Neural progenitor cell (in vitro differentiated cells): Measurements from ENCODE around the gene WDR35. TPM values are rescaled to one million over a fixed set of nuclear protein-coding genes. Genes with fewer than 3 reads are reported as not detected.

Experiments used
- DNase-seq: peaks from one replicate; pipeline ENCODE4 v3.0.0-alpha.2; 2016; ENCODE audit warnings: low spot score
- H2AFZ ChIP-seq: fragments of 200-600 bp; sonication (generic); replicated peaks from 2 replicates; pipeline ENCODE4 v1.6.1; 2016; ENCODE audit warnings: antibody characterized with exemption
- H3F3A ChIP-seq: fragments of 200-600 bp; sonication (generic); 2 replicates; pipeline ENCODE4 v1.6.1; 2016; ENCODE audit warnings: antibody characterized with exemption, low read depth
- H3K27ac ChIP-seq: fragments of 200-600 bp; sonication (generic); 2 replicates; pipeline ENCODE4 v1.5.1; 2016; ENCODE audit warnings: mild to moderate bottlenecking
- H3K27me3 ChIP-seq: fragments of 200-600 bp; sonication (generic); 2 replicates; pipeline ENCODE4 v1.6.1; 2016; ENCODE audit warnings: mild to moderate bottlenecking, moderate library complexity
- H3K36me3 ChIP-seq: fragments of 200-600 bp; sonication (generic); 2 replicates; pipeline ENCODE4 v1.5.1; 2016
- H3K4me1 ChIP-seq: fragments of 200-600 bp; sonication (generic); 2 replicates; pipeline ENCODE4 v1.6.1; 2016; ENCODE audit warnings: mixed run types
- H3K4me2 ChIP-seq: fragments of 200-600 bp; sonication (generic); 2 replicates; pipeline ENCODE4 v1.6.1; 2016
- H3K4me3 ChIP-seq: fragments of 200-600 bp; sonication (generic); 2 replicates; pipeline ENCODE4 v1.5.1; 2016
- H3K79me2 ChIP-seq: fragments of 200-600 bp; sonication (generic); 2 replicates; pipeline ENCODE4 v1.6.1; 2016; ENCODE audit warnings: low read depth
- H3K9ac ChIP-seq: fragments of 200-600 bp; sonication (generic); 2 replicates; pipeline ENCODE4 v1.6.1; 2016
- H3K9me3 ChIP-seq: fragments of 200-600 bp; sonication (generic); 2 replicates; pipeline ENCODE4 v1.5.1; 2016; ENCODE audit warnings: low read depth
- H4K20me1 ChIP-seq: fragments of 200-600 bp; sonication (generic); 2 replicates; pipeline ENCODE4 v1.6.1; 2016; ENCODE audit warnings: low read depth
- H3K27ac Mint-ChIP-seq: 3 replicates; pipeline ENCODE4 v1.8.0; 2021; ENCODE audit warnings: mixed read lengths
- H3K27me3 Mint-ChIP-seq: 2 replicates; pipeline ENCODE4 v1.8.0; 2022; ENCODE audit warnings: low read depth, mild to moderate bottlenecking, inconsistent platforms, moderate library complexity, mixed read lengths; ENCODE audit not compliant: insufficient read depth
- H3K36me3 Mint-ChIP-seq: 3 replicates; pipeline ENCODE4 v1.8.0; 2021; ENCODE audit warnings: mixed read lengths
- H3K4me1 Mint-ChIP-seq: 3 replicates; pipeline ENCODE4 v1.8.0; 2021; ENCODE audit warnings: mixed read lengths
- H3K4me3 Mint-ChIP-seq: 3 replicates; pipeline ENCODE4 v1.8.0; 2021; ENCODE audit warnings: mild to moderate bottlenecking, moderate library complexity, mixed read lengths
- H3K9me3 Mint-ChIP-seq: 3 replicates; pipeline ENCODE4 v1.8.0; 2020; ENCODE audit warnings: mixed read lengths
- EZH2 ChIP-seq: fragments of 200-600 bp; sonication (generic); IDR thresholded peaks from 2 replicates; pipeline ENCODE4 v1.6.1; 2017; ENCODE audit warnings: antibody characterized with exemption, mild to moderate bottlenecking, moderate library complexity
- EZH2phosphoT487 ChIP-seq: fragments of 200-600 bp; sonication (generic); IDR thresholded peaks from 2 replicates; pipeline ENCODE4 v1.6.1; 2017; ENCODE audit warnings: antibody characterized with exemption
- total RNA-seq: library from RNA; depleted of rRNA; stranded (reverse); fragments of >200 nt; gene quantifications from 2 replicates; pipeline ENCODE4 v1.2.3, GENCODE V29; 2015; ENCODE audit warnings: low replicate concordance
- TF ChIP-seq, protein P1 (sequence below): fragments of 200-600 bp; sonication (generic); IDR thresholded peaks from 2 replicates; pipeline ENCODE4 v1.5.1; 2017; ENCODE audit warnings: antibody characterized with exemption, mild to moderate bottlenecking

WDR35 gene
- total RNA-seq, 1 donor from 2014 or later: 31.6 TPM

DNA sequence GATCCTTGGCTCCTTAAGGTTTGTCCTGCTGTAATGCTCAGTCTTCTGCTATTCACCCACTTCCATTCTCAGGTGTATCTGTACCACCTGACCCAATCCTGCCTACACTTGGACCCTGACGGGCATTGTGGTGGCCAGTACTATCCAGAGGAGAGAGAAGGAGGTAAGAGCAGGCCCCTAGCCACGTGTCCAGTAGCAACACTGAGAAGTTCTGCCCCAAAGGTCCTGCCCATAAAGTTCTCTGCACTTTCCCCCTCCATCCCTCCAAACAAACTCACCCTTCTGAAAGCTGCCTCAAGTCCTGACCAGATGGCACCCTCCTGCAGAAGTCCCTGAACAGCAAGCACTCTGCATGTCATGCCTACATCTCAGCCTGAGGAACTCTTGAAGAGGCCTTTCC is 106.4 kb downstream of the WDR35 start:
- Histone ChIP-seq H3K4me2 (no peak overlapping the region), H3K27ac (no peak overlapping the region), H3K4me3 (no peak overlapping the region), H3K9me3 (no peaks in the 10 kb centered on the region), H4K20me1 (no peaks in the 10 kb centered on the region), H3K9ac (no peak overlapping the region), H3K36me3 (no peaks in the 10 kb centered on the region), H3F3A (no peaks in the 10 kb centered on the region), H2AFZ (no peak overlapping the region), H3K27me3 (no peaks in the 10 kb centered on the region), H3K79me2 (no peaks in the 10 kb centered on the region), H3K4me1 (no peaks in the 10 kb centered on the region)
- no peaks in the 10 kb centered on the region for H3K9me3 Mint-ChIP-seq
- peaks cover 11% of the 10 kb centered on the region for H3K27me3 Mint-ChIP-seq
- TF ChIP-seq EZH2phosphoT487 (no peak), EZH2 (no peak)
- TF ChIP-seq, protein P1, sequence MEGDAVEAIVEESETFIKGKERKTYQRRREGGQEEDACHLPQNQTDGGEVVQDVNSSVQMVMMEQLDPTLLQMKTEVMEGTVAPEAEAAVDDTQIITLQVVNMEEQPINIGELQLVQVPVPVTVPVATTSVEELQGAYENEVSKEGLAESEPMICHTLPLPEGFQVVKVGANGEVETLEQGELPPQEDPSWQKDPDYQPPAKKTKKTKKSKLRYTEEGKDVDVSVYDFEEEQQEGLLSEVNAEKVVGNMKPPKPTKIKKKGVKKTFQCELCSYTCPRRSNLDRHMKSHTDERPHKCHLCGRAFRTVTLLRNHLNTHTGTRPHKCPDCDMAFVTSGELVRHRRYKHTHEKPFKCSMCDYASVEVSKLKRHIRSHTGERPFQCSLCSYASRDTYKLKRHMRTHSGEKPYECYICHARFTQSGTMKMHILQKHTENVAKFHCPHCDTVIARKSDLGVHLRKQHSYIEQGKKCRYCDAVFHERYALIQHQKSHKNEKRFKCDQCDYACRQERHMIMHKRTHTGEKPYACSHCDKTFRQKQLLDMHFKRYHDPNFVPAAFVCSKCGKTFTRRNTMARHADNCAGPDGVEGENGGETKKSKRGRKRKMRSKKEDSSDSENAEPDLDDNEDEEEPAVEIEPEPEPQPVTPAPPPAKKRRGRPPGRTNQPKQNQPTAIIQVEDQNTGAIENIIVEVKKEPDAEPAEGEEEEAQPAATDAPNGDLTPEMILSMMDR: no peak
- peaks cover 4% of the 10 kb centered on the region for H3K4me1 Mint-ChIP-seq
- H3K4me3 Mint-ChIP-seq: no peak overlapping the region
- no peak overlapping the region for H3K27ac Mint-ChIP-seq
- no peak for DNase-seq
- no peaks in the 10 kb centered on the region for H3K36me3 Mint-ChIP-seq

DNA sequence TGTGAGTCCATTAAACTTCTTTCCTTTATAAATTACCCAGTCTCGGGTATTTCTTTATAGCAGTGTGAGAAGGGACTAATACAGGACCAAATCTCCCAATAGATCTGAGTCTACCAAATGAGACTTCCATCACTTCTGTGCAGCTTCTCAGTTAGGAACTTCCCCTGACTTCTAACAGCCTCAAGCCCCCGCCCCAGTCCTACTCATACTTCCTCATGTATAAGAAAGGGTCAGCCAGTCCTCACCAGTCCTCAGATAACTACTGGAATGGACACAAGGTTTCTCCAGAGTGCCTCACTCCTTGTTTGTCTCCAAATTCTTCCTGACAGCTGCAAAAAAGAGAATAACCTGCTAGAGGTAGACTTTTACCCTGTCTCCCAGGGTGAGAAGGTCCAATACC is 107.6 kb downstream of the WDR35 start:
- H3K36me3 ChIP-seq: no peaks in the 10 kb centered on the region
- H3K4me1 Mint-ChIP-seq: peaks cover 3% of the 10 kb centered on the region
- no peaks in the 10 kb centered on the region for H3K4me1 ChIP-seq
- H3K27me3 ChIP-seq: no peaks in the 10 kb centered on the region
- no peak overlapping the region for H3K4me2 ChIP-seq
- H3K9me3 Mint-ChIP-seq: no peaks in the 10 kb centered on the region
- no peaks in the 10 kb centered on the region for H3K79me2 ChIP-seq
- H3K27ac Mint-ChIP-seq: no peak overlapping the region
- TF ChIP-seq EZH2phosphoT487: no peak
- TF ChIP-seq, protein P1: no peak
- no peak for TF ChIP-seq EZH2
- H3K4me3 Mint-ChIP-seq: no peak overlapping the region
- H3K27ac ChIP-seq: no peak overlapping the region
- no peaks in the 10 kb centered on the region for H4K20me1 ChIP-seq
- no peaks in the 10 kb centered on the region for H3K36me3 Mint-ChIP-seq
- H3K4me3 ChIP-seq: no peak overlapping the region
- H3K9me3 ChIP-seq: no peaks in the 10 kb centered on the region
- no peak overlapping the region for H2AFZ ChIP-seq
- H3F3A ChIP-seq: no peaks in the 10 kb centered on the region
- peaks cover 11% of the 10 kb centered on the region for H3K27me3 Mint-ChIP-seq
- DNase-seq: no peak
- no peak overlapping the region for H3K9ac ChIP-seq

DNA sequence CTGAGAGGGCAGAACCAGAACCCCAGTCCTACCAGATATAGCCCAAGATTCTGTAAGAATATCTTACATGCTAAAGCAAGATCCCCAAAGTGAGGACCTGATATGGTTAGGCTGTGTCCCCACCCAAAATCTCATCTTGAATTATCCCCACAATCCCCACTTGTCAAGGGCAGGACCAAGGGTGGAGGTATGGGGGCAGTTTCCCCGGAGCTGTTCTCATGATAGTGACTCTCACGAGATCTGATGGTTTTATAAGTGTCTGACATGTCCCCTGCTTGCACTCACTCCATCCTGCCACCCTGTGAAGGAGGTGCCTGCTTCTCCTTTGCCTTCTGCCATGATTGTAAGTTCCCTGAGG is 108.0 kb downstream of the WDR35 start:
- Mint-ChIP-seq H3K27me3 (peaks cover 11% of the 10 kb centered on the region), H3K4me3 (no peak overlapping the region), H3K9me3 (no peaks in the 10 kb centered on the region), H3K36me3 (no peaks in the 10 kb centered on the region), H3K4me1 (peaks cover 3% of the 10 kb centered on the region), H3K27ac (no peak overlapping the region)
- H3F3A ChIP-seq: no peaks in the 10 kb centered on the region
- H3K27me3 ChIP-seq: no peaks in the 10 kb centered on the region
- no peak overlapping the region for H3K4me3 ChIP-seq
- H2AFZ ChIP-seq: no peak overlapping the region
- H4K20me1 ChIP-seq: no peaks in the 10 kb centered on the region
- no peak overlapping the region for H3K4me2 ChIP-seq
- no peaks in the 10 kb centered on the region for H3K9me3 ChIP-seq
- no peak overlapping the region for H3K9ac ChIP-seq
- H3K36me3 ChIP-seq: no peaks in the 10 kb centered on the region
- TF ChIP-seq EZH2phosphoT487 (no peak), EZH2 (no peak)
- TF ChIP-seq, protein P1: no peak
- no peak for DNase-seq
- H3K27ac ChIP-seq: no peak overlapping the region
- H3K4me1 ChIP-seq: no peaks in the 10 kb centered on the region
- no peaks in the 10 kb centered on the region for H3K79me2 ChIP-seq
